GM23338 (cell line): ENCODE measurements around the gene ZNF595.
"Not testable (repeated sequence)": the region's sequence is repeated elsewhere in the genome, so short reads cannot be mapped to it uniquely, and the experiment has no call there.

Experiments used
- EZH2 ChIP-seq: fragments of 200-600 bp; sonication (generic); IDR thresholded peaks from one replicate; pipeline ENCODE4 v1.8.0; 2017; ENCODE audit warnings: antibody characterized with exemption, mild to moderate bottlenecking, low read depth; ENCODE audit not compliant: unreplicated experiment
- EZH2phosphoT487 ChIP-seq: fragments of 200-600 bp; sonication (generic); IDR thresholded peaks from one replicate; pipeline ENCODE4 v1.8.1; 2018; ENCODE audit warnings: antibody characterized with exemption; ENCODE audit not compliant: unreplicated experiment
- POLR2AphosphoS5 ChIP-seq: IDR thresholded peaks from 2 replicates; pipeline ENCODE4 v1.6.1; 2016; ENCODE audit warnings: antibody characterized with exemption, low read depth
- STAT1 ChIP-seq: IDR thresholded peaks from one replicate; pipeline ENCODE4 v1.6.1; 2016; ENCODE audit warnings: antibody characterized with exemption; ENCODE audit not compliant: unreplicated experiment
- ZNF114 ChIP-seq: fragments of 250-450 bp; sonication (Bioruptor Pico); IDR thresholded peaks from 2 replicates; pipeline ENCODE4 v1.5.0; 2020; ENCODE audit warnings: mild to moderate bottlenecking, moderate library complexity
- ZNF331 ChIP-seq: fragments of 250-450 bp; sonication (Bioruptor Pico); IDR thresholded peaks from 2 replicates; pipeline ENCODE4 v1.5.0; 2020; ENCODE audit warnings: low read depth, mild to moderate bottlenecking, moderate library complexity
- TF ChIP-seq, protein P1 (sequence below), 2 experiments: fragments of 200-600 bp in 1 of 2; sonication (generic) in 1 of 2; conservative IDR thresholded peaks; 2 replicates each; pipeline versions ENCODE4 v1.5.1 to v1.6.1; 2016 to 2017; ENCODE audit warnings: antibody characterized with exemption in 2 of 2, low read depth in 2 of 2, mild to moderate bottlenecking in 2 of 2, moderate library complexity in 1 of 2
- TF ChIP-seq, protein P2 (sequence below): IDR thresholded peaks from one replicate; pipeline ENCODE4 v1.6.1; 2018; ENCODE audit warnings: antibody characterized with exemption; ENCODE audit not compliant: unreplicated experiment
- TF ChIP-seq, protein P3 (sequence below): IDR thresholded peaks from 2 replicates; pipeline ENCODE4 v1.6.1; 2016; ENCODE audit warnings: antibody characterized with exemption

DNA sequence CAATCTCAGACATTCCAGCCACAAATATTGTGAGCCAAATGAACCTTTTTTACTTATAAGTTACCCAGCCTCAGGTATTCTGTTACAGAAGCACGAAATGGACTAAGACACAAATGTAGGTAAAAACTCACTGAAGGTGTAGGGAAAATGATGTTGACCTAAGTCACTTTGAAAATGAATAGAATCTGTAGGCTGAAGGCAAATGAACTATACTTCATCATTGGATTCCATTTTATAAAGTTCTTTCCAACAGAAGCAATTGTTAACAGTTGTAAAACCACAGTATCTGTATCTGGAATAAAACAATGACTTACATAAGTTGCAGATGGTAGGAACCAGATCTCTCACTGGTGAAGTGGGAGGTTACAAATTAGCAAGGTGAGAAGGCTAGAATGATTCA lies 34.5 kb upstream of the ZNF595 start:
- TF ChIP-seq POLR2AphosphoS5; EZH2; ZNF114; EZH2phosphoT487; STAT1; ZNF331 (CRISPR knock-in tag): not testable (repeated sequence)
- TF ChIP-seq, protein P1, sequence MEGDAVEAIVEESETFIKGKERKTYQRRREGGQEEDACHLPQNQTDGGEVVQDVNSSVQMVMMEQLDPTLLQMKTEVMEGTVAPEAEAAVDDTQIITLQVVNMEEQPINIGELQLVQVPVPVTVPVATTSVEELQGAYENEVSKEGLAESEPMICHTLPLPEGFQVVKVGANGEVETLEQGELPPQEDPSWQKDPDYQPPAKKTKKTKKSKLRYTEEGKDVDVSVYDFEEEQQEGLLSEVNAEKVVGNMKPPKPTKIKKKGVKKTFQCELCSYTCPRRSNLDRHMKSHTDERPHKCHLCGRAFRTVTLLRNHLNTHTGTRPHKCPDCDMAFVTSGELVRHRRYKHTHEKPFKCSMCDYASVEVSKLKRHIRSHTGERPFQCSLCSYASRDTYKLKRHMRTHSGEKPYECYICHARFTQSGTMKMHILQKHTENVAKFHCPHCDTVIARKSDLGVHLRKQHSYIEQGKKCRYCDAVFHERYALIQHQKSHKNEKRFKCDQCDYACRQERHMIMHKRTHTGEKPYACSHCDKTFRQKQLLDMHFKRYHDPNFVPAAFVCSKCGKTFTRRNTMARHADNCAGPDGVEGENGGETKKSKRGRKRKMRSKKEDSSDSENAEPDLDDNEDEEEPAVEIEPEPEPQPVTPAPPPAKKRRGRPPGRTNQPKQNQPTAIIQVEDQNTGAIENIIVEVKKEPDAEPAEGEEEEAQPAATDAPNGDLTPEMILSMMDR (conservative IDR thresholded peaks at IDR 0.05; ENCODE audit: low read depth in 2 of 2): not testable (repeated sequence)
- TF ChIP-seq, protein P2, sequence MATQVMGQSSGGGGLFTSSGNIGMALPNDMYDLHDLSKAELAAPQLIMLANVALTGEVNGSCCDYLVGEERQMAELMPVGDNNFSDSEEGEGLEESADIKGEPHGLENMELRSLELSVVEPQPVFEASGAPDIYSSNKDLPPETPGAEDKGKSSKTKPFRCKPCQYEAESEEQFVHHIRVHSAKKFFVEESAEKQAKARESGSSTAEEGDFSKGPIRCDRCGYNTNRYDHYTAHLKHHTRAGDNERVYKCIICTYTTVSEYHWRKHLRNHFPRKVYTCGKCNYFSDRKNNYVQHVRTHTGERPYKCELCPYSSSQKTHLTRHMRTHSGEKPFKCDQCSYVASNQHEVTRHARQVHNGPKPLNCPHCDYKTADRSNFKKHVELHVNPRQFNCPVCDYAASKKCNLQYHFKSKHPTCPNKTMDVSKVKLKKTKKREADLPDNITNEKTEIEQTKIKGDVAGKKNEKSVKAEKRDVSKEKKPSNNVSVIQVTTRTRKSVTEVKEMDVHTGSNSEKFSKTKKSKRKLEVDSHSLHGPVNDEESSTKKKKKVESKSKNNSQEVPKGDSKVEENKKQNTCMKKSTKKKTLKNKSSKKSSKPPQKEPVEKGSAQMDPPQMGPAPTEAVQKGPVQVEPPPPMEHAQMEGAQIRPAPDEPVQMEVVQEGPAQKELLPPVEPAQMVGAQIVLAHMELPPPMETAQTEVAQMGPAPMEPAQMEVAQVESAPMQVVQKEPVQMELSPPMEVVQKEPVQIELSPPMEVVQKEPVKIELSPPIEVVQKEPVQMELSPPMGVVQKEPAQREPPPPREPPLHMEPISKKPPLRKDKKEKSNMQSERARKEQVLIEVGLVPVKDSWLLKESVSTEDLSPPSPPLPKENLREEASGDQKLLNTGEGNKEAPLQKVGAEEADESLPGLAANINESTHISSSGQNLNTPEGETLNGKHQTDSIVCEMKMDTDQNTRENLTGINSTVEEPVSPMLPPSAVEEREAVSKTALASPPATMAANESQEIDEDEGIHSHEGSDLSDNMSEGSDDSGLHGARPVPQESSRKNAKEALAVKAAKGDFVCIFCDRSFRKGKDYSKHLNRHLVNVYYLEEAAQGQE: not testable (repeated sequence)
- TF ChIP-seq, protein P3, sequence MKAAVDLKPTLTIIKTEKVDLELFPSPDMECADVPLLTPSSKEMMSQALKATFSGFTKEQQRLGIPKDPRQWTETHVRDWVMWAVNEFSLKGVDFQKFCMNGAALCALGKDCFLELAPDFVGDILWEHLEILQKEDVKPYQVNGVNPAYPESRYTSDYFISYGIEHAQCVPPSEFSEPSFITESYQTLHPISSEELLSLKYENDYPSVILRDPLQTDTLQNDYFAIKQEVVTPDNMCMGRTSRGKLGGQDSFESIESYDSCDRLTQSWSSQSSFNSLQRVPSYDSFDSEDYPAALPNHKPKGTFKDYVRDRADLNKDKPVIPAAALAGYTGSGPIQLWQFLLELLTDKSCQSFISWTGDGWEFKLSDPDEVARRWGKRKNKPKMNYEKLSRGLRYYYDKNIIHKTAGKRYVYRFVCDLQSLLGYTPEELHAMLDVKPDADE: not testable (repeated sequence)
